Measurements from ENCODE around the gene MYO7A. TPM values are rescaled to one million over a fixed set of nuclear protein-coding genes. Genes with fewer than 3 reads are reported as not detected.

Gene MYO7A
- total RNA-seq, 2 experiments from 2014 or later = 0.09 to 0.14 TPM

GRCh38 chr11:77252555-77253270 is 124.7 kb downstream of the MYO7A start:
- H3K27me3 Mint-ChIP-seq = peaks cover 4% of the 10 kb centered on the region
- intact Hi-C loops (cut with micrococcal nuclease) = no loop called here
- ChIA-PET CTCF (no interaction called here), POLR2A (no interaction called here)
- H3K9me3 Mint-ChIP-seq = peaks cover 11% of the 10 kb centered on the region
- no peak for TF ChIP-seq CTCF (IDR thresholded peaks at IDR 0.05)
- no peaks in the 10 kb centered on the region for H3K36me3 Mint-ChIP-seq (ENCODE audit: low read depth)
- ATAC-seq (no peak), DNase-seq (no peak)
- H3K4me1 Mint-ChIP-seq (ENCODE audit: low read depth) = peaks cover 11% of the 10 kb centered on the region
- no peak overlapping the region for H3K4me3 Mint-ChIP-seq
- no peak overlapping the region for H3K27ac Mint-ChIP-seq

DNA sequence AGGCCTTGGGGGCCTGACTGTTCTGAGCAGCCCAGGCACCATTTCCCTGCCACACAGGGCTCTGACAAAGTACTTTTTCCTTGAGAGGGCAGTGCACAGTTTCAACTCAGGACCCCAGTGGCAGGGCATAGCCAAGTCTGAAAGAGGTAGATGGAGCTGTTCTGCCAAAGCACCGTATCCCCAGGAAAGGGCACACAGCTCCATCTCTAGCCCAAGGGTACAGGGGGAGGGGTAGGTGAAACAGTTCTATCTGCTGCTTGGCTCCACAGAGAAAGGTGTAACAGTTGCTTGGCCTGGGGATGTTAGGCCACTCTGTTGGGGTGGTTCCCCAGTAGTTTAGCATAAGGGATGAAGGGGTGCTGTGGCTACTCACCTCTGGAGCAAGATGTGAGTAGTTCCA is 125.6 kb downstream of the MYO7A start:
- no peak for TF ChIP-seq CTCF (IDR thresholded peaks at IDR 0.05)
- intact Hi-C loops (cut with micrococcal nuclease) = no loop called here
- ChIA-PET CTCF (no interaction called here), POLR2A (no interaction called here)
- Mint-ChIP-seq H3K36me3 (ENCODE audit: low read depth) (no peaks in the 10 kb centered on the region), H3K9me3 (peaks cover 11% of the 10 kb centered on the region), H3K4me3 (no peak overlapping the region), H3K27me3 (peaks cover 5% of the 10 kb centered on the region), H3K4me1 (ENCODE audit: low read depth) (peaks cover 11% of the 10 kb centered on the region), H3K27ac (no peak overlapping the region)
- ATAC-seq (no peak), DNase-seq (no peak)

- Mint-ChIP-seq H3K27ac (no peak overlapping the region), H3K4me3 (no peak overlapping the region), H3K36me3 (ENCODE audit: low read depth) (peaks cover 1% of the 10 kb centered on the region), H3K9me3 (peaks cover 10% of the 10 kb centered on the region), H3K27me3 (peaks cover 11% of the 10 kb centered on the region), H3K4me1 (ENCODE audit: low read depth) (no peaks in the 10 kb centered on the region)
- intact Hi-C loops (cut with micrococcal nuclease) = no loop called here
- no peak for DNase-seq
- no peak for ATAC-seq
- ChIA-PET POLR2A (no interaction called here), CTCF (interaction anchor here (0.8 kb wide), 1 partner anchor 10 kb away, joined by 3 read pairs; no protein-coding TSS in a partner anchor)
- TF ChIP-seq CTCF (IDR thresholded peaks at IDR 0.05) = no peak
Observed at GRCh38 chr11:77259641-77260040, 131.6 kb downstream of the MYO7A start.

GRCh38 chr11:77262803-77263202 is 134.8 kb downstream of the MYO7A start:
- POLR2A ChIA-PET = interaction anchor here (0.7 kb wide), 1 partner anchor 255 kb away, joined by 3 read pairs; no protein-coding TSS in a partner anchor
- no peak overlapping the region for H3K27ac Mint-ChIP-seq
- CTCF ChIA-PET = interaction anchor here (1.5 kb wide), 1 partner anchor 13 kb away, joined by 3 read pairs; no protein-coding TSS in a partner anchor

More at GRCh38 chr11:77262803-77263202, 134.8 kb downstream of the MYO7A start:
- H3K36me3 Mint-ChIP-seq (ENCODE audit: low read depth) = peaks cover 1% of the 10 kb centered on the region
- ATAC-seq (no peak), DNase-seq (no peak)
- no peak for TF ChIP-seq CTCF (IDR thresholded peaks at IDR 0.05)
- peaks cover 10% of the 10 kb centered on the region for H3K9me3 Mint-ChIP-seq
- intact Hi-C loops (cut with micrococcal nuclease) = no loop called here
- H3K27me3 Mint-ChIP-seq = peaks cover 6% of the 10 kb centered on the region
- no peaks in the 10 kb centered on the region for H3K4me1 Mint-ChIP-seq (ENCODE audit: low read depth)
- no peak overlapping the region for H3K4me3 Mint-ChIP-seq

Other genes with a start within 250 kb of the MYO7A start
- not detected for gene B3GNT6, start 93.8 kb upstream of the MYO7A start, total RNA-seq
- gene CAPN5, start 61.3 kb upstream of the MYO7A start, total RNA-seq = 1 to 10 TPM; 1.6 to 2.2 TPM
- gene OMP, start 25.4 kb upstream of the MYO7A start, total RNA-seq = not detected
- not detected for gene GDPD4, start 173.4 kb downstream of the MYO7A start, total RNA-seq

Measured in activated CD8-positive, alpha-beta T cell treated with anti-CD3 and anti-CD28 coated beads for 36 hours (primary cell).